ENCODE data around the gene PIEZO1. TPM values are rescaled to one million over a fixed set of nuclear protein-coding genes. Genes with fewer than 3 reads are reported as not detected.

The PIEZO1 gene
- total RNA-seq, 1 donor from 2014 or later, result 37.7 TPM

GRCh38 chr16:88701581-88702370, 83.2 kb downstream of the PIEZO1 start:
- no peaks in the 10 kb centered on the region for H3K9me3 Mint-ChIP-seq (ENCODE audit: low read depth)
- peaks cover 2% of the 10 kb centered on the region for H3K36me3 Mint-ChIP-seq (ENCODE audit: insufficient read depth)
- H3K27me3 Mint-ChIP-seq, result no peaks in the 10 kb centered on the region
- TF ChIP-seq CTCF (IDR thresholded peaks at IDR 0.05; ENCODE audit: unreplicated experiment), result no peak
- DNase-seq (ENCODE audit: low spot score, unreplicated experiment), result no peak
- H3K4me1 Mint-ChIP-seq (ENCODE audit: low read depth), result peaks cover 6% of the 10 kb centered on the region
- H3K4me3 Mint-ChIP-seq (ENCODE audit: low read depth), result no peak overlapping the region
- H3K27ac Mint-ChIP-seq, result no peak overlapping the region

- peaks cover 6% of the 10 kb centered on the region for H3K4me1 Mint-ChIP-seq (ENCODE audit: low read depth)
- no peak overlapping the region for H3K4me3 Mint-ChIP-seq (ENCODE audit: low read depth)
- H3K27ac Mint-ChIP-seq, result no peak overlapping the region
- DNase-seq (ENCODE audit: low spot score, unreplicated experiment), result no peak
- TF ChIP-seq CTCF (IDR thresholded peaks at IDR 0.05; ENCODE audit: unreplicated experiment), result no peak
- H3K27me3 Mint-ChIP-seq, result no peaks in the 10 kb centered on the region
- H3K36me3 Mint-ChIP-seq (ENCODE audit: insufficient read depth), result peaks cover 2% of the 10 kb centered on the region
- H3K9me3 Mint-ChIP-seq (ENCODE audit: low read depth), result no peaks in the 10 kb centered on the region
Observed at GRCh38 chr16:88700636-88701482, 84.2 kb downstream of the PIEZO1 start.

- Mint-ChIP-seq H3K4me1 (ENCODE audit: low read depth) (peaks cover 3% of the 10 kb centered on the region), H3K4me3 (ENCODE audit: low read depth) (no peak overlapping the region), H3K27ac (no peak overlapping the region), H3K9me3 (ENCODE audit: low read depth) (no peaks in the 10 kb centered on the region), H3K36me3 (ENCODE audit: insufficient read depth) (peaks cover 2% of the 10 kb centered on the region), H3K27me3 (no peaks in the 10 kb centered on the region)
- DNase-seq (ENCODE audit: low spot score, unreplicated experiment), result no peak
- no peak for TF ChIP-seq CTCF (IDR thresholded peaks at IDR 0.05; ENCODE audit: unreplicated experiment)
Observed at GRCh38 chr16:88700322-88700635, 84.7 kb downstream of the PIEZO1 start.

GRCh38 chr16:88699180-88699579, 85.8 kb downstream of the PIEZO1 start:
- Mint-ChIP-seq H3K4me1 (ENCODE audit: low read depth) (peaks cover 1% of the 10 kb centered on the region), H3K4me3 (ENCODE audit: low read depth) (no peak overlapping the region), H3K27ac (no peak overlapping the region), H3K9me3 (ENCODE audit: low read depth) (no peaks in the 10 kb centered on the region), H3K36me3 (ENCODE audit: insufficient read depth) (peaks cover 2% of the 10 kb centered on the region), H3K27me3 (no peaks in the 10 kb centered on the region)
- TF ChIP-seq CTCF (IDR thresholded peaks at IDR 0.05; ENCODE audit: unreplicated experiment), result no peak
- no peak for DNase-seq (ENCODE audit: low spot score, unreplicated experiment)

GRCh38 chr16:88698646-88699045, 86.4 kb downstream of the PIEZO1 start:
- no peak for DNase-seq (ENCODE audit: low spot score, unreplicated experiment)
- H3K27ac Mint-ChIP-seq, result no peak overlapping the region
- no peaks in the 10 kb centered on the region for H3K27me3 Mint-ChIP-seq
- no peak overlapping the region for H3K4me3 Mint-ChIP-seq (ENCODE audit: low read depth)
- TF ChIP-seq CTCF (IDR thresholded peaks at IDR 0.05; ENCODE audit: unreplicated experiment), result no peak
- peaks cover 2% of the 10 kb centered on the region for H3K36me3 Mint-ChIP-seq (ENCODE audit: insufficient read depth)
- H3K9me3 Mint-ChIP-seq (ENCODE audit: low read depth), result no peaks in the 10 kb centered on the region
- no peaks in the 10 kb centered on the region for H3K4me1 Mint-ChIP-seq (ENCODE audit: low read depth)
